ENCODE data around the gene FGF21.

Gene FGF21

DNA sequence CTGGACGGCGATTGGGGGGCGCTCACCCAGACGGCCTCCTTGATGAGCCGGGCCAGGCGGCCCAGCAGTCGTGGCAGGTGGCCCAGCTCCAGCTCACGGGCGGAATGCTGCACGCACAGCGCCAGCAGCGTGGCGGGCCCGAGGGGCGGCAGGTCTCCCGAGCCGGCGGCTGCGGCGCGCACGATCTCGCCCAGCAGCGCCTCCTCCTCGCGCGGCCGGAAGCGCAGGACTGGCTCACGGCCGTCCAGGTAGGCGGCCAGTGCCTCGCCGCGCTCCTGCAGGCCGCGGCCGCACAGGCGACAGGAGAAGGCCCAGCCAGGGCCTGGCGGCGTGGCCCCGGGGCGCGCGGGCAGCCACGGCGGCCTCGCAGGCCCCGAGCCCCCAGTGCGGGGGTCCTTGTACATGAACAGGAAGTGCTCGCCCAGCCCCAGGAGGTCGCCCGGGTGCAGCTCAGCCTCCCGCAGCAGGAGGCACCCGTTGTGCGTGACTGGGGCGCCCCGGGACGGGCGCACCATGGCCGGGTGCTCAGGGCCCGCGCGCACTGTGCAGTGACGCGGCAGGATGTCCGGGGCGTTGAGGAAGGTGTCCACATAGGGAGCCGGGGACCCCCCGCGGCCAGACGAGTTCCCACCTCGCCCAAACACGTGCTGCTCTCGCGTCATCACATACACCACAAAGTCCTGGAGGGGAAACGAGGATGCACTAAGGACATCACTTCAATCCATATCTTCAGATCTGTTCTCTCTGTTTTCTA lies 26.2 kb upstream of the FGF21 start:
- DNase-seq, result peak; percentile 37

DNA sequence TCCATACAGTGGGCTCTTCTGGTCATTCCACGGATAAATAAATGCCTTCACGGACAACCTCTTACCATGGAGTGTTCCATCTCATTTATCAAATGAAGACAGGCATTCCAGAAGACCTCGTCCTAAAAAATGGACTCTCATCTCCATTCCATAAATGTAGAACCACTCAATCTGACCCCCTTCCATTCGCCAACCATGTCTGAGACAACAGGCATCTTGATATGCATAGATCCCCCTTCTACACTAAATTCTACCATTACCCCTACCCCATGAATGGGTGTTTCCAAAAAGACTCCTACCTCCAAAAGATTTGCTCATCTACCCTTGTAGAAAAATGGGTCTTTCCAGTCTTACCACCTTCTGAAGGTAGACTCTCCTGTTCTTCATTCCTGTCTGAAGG lies 23.9 kb upstream of the FGF21 start:
- DNase-seq, result no peak

DNA sequence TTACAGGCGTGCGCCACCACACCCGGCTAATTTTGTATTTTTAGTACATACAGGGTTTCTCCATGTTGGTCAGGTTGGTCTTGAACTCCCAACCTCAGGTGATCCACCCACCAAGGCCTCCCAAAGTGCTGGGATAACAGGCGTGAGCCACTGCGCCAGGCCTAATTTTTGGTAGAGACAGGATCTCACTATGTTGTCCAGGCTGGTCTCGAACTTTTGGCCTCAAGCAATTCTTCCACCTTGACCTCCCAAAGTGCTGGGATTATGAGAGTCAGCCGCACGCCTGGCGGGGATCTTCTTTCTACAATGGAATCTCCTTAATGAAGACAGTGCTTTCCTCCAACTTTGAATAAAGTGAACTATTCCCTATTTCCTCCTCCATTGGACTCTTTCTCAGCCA lies 20.7 kb upstream of the FGF21 start:
- DNase-seq, result no peak

DNA sequence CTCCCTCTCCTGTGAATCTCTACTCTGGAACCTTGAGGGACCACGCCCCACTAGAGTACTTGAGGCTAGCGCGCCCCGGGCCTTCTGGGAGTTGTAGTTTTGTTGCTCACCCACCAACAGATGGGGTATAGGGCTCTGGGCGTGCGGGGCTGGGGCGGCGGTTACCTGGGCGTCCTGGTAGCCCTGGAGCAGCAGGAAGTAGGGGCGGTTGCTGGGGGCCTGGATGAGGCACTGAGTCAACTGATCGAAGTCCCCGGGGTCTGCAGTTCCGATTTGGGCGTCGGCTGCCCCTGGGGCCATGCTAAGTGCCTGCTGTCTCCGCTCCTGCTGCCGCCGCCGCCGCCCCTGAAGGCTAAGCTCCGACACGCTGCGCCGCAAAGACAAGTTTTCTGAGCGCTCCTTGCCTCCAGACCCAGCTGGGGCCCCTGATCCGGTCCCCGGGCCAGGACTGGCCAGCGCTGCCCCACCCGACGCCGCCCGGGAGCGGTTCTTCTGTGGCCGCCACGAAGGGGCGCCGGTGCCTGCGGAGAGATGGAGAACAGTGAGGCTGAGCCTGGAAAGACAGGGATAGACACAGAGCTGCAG lies 20.2 kb upstream of the FGF21 start:
- DNase-seq, result peak; percentile 78

GRCh38 chr19:48737360-48737998 lies 17.8 kb upstream of the FGF21 start:
- no peak for DNase-seq

DNA sequence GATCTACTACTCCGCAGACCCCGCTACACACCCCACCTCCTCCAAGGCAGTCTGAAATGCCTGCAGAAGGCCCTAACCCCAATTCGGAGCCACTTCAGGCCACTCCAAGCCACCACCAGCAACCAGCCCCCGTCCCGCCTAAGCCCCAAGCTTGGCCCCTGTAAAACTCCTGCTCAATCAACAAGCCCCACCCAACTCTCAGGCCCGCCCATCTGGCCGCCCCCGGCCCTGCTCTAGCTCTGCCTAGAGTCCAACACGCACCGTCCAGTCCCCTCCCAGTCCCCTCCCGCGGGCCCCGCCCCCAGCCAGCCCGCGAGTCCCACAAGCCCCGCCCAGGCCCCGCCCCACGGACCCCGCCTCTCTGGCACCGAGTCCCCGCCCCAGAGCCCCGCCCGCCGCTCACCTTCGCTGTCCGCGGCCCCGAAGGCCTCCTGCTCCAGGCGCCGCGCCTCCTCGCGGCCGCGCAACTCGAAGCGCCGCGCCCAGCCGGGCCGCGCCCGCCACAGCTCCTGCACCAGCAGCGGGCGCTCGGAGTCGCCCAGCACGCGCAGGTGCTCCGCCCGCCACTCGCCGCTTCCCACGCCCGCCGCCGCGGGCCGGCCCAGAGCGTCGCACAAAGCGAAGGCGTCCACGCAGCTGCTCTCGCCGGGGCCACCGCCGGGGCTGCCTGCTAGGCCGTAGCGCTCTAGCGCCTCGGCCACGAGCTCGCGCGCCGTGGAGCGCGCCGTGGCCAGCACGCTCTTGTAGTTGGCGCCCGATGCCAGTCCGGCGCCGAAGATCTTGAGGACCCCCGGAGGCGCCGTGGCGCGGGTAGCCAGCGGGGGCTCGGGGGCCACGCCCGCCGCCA lies 16.5 kb upstream of the FGF21 start:
- DNase-seq, result peak; percentile 94

DNA sequence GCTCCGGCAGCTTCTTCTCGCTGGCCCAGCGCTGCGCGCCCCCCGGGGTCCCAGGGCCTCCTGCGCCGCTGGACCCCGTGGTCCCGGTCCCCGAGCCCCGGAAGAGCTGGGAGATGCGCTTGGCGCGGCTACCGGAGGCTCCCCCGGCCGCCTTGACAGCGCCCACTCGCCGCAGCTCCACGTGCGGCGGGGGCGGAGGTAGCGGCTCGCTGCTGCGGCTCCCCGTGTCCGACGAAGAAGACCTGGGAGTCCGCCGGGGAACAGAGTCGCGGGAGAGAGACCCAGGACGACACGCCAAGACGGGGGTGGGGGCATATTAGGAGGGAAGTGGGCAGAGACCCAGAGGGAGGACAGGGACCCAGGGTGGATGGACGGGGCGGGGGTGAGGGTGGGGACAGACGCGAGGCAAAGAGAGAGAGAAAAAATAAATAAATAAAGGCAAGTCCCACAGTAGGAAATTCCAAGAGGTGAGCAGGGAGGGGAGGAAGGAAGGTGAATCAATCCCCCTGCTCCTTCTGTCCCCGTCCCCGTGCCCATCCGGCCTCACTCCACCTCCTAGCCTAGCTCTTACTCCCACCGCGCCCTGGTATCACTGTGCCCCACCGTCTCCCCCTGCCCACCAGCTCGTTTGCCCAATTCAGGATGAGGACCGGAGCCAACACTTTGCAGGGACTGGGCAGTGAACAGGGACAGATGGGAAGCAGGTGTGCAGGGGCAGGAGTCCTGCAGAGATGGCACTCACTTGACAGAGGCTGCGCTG lies 15.7 kb upstream of the FGF21 start:
- DNase-seq, result peak; percentile 59

GRCh38 chr19:48740164-48740972 lies 15.0 kb upstream of the FGF21 start, which contains the start of gene RASIP1:
RASIP1 (minus strand) TSS chr19:48740610; CDS start chr19:48740282, 328 bp downstream.
- DNase-seq, result no peak

- DNase-seq, result peak; percentile 35
Observed at GRCh38 chr19:48741129-48741999, 14.0 kb upstream of the FGF21 start.

- no peak for DNase-seq
Observed at GRCh38 chr19:48742096-48742495, 13.2 kb upstream of the FGF21 start.

GRCh38 chr19:48745208-48745995 lies 9.9 kb upstream of the FGF21 start:
- DNase-seq, result peak; percentile 88

DNA sequence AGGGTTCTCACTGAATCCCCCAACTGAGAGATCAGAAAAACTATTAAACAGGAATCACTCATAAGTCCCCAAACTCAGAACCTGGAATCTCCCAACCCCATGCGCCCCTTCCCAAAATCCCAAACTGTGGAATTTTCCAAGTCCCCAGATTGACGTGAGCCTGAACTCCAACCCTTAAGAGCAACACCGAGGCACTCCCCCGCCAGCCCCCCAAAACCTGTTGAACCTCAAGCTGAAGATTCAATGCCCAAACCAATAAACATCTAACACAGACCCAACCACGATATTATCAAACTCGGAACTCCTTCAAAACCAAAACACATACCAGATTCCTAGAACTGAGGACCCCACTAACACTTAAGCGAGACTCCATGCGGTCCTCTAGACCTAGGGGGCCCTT lies 9.2 kb upstream of the FGF21 start:
- DNase-seq, result no peak

GRCh38 chr19:48746738-48747575 lies 8.4 kb upstream of the FGF21 start, which contains the start of gene IZUMO1:
IZUMO1 (minus strand) TSS chr19:48746909; CDS start chr19:48745859, 1,050 bp downstream.
- peak; percentile 96 for DNase-seq

GRCh38 chr19:48749571-48750198 lies 5.6 kb upstream of the FGF21 start:
- DNase-seq, result no peak

- no peak for DNase-seq
Observed at GRCh38 chr19:48750351-48750750, 5.0 kb upstream of the FGF21 start.

DNA sequence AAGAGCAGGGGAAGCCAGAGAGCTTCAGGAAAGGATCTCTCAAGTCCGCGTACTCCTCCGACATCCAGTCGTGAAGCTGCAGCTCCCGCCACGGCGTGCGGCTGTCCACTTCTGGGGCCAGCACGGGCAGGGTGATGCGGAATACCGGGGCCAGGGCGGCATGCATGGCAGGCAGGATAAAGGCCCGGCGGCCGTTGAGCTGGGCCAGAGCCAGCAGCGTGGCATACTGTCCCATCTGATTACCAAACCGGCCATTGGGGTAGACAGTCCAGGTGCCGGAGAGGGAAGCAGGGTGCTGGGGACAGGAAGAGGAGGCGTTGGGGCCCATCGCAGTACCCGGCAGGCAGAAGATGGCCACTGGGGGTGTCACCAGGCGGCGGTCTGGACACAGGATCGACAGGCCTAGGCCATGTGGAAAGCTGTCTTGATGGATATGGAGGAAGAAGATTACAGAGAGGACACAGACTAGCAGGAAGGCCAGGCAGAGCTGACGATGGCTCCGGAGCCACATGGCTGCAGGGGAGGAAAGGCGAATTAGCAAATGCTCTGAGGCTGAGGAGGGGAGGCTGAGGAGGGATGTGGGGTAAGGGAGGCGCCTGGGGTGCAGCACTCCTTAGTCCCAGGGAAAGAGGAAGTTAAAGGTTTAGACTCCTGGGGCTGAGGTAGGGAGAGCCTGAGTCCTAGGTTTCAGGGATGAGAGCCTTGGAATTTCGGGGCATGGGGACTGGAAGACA lies 4.4 kb upstream of the FGF21 start:
- DNase-seq, result no peak

GRCh38 chr19:48751845-48752495 lies 3.4 kb upstream of the FGF21 start:
- peak; percentile 44 for DNase-seq
